ENCODE results near the gene PRKD2. TPM values are rescaled to one million over a fixed set of nuclear protein-coding genes. Genes with fewer than 3 reads are reported as not detected.

The PRKD2 gene
- total and polyA plus RNA-seq, 2 of the 8 experiments (the other 6 are each of a cell fraction or from before 2014, with no cell fraction given) = 24.4 to 63.8 TPM

DNA sequence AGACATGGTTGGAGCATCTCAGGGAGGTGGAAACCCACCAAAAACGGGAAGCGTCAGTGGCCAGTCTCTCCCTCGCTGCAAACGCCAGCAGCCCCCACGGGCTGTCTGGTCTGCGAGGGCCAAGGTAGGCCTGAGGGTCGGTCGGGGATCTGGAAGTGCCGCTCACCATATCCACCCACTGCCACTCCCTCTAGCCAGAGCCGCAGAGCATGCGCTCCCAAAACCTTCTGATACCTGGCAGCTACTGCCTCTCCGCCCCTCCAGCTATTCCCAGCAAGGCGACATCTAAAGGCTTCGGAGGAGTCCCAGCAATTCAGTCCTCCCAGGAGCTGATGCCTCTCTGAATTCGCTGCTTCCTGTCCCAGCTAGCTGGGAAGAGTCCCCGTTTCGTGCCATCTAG, 24.5 kb upstream of the PRKD2 start:
- 89% methylated on average over 17 of the region's 17 CpGs; no CpG with 5 or more reads in 1 of the 2 experiments for WGBS, 2 experiments (ENCODE audit: extremely low coverage in 1 of 2, insufficient coverage in 1 of 2, insufficient read length in 1 of 2, insufficient replicate concordance in 2 of 2, low coverage in 1 of 2, low lambda C conversion rate in 2 of 2, missing lambda C conversion rate in 1 of 2)
- no peak overlapping the region for H4K5ac ChIP-seq (ENCODE audit: insufficient read length, low read depth, low read length)
- no peak overlapping the region for H3K18ac ChIP-seq (ENCODE audit: extremely low read depth, low read length)
- H3K56ac ChIP-seq (replicated peaks; ENCODE audit: insufficient read length, low read depth, low read length) = no peak overlapping the region
- no peak overlapping the region for H3K27ac ChIP-seq (ENCODE audit: low read depth, low read length)
- H3K79me1 ChIP-seq (ENCODE audit: low read depth, low read length) = peaks cover 18% of the 10 kb centered on the region; the same call in 1 of the 2 replicates
- peaks cover 0 to 14% (median 4%) of the 10 kb centered on the region in 4 experiments; a peak in 5 of 7 replicates for H3K4me1 ChIP-seq (replicated peaks in 1 of 4; ENCODE audit: control insufficient read depth in 3 of 4, insufficient read depth in 4 of 4, low read length in 3 of 4)
- POLR2A ChIA-PET (ENCODE audit: partially characterized antibody) = interaction anchor here (0.6 to 4.2 kb wide), 10 partner anchors 12 to 302 kb away, joined by 3 to 26 read pairs (median 4); partner anchors contain the start of genes PRKD2 and SLC1A5
- no peak overlapping the region for H3K4me2 ChIP-seq (ENCODE audit: insufficient read depth in 1 of 2, low read depth in 2 of 2, low read length in 2 of 2)
- no peaks in the 10 kb centered on the region for H3K27me3 ChIP-seq (replicated peaks in 1 of 4; ENCODE audit: control insufficient read depth in 3 of 4, extremely low read depth in 1 of 4, insufficient read depth in 3 of 4, low read length in 3 of 4)
- FAIRE-seq = no peak
- H3K79me2 ChIP-seq (ENCODE audit: control insufficient read depth in 1 of 2, insufficient read depth in 2 of 2, low read length in 2 of 2) = peaks cover 46 to 88% of the 10 kb centered on the region in 2 experiments
- no peak overlapping the region for H2AK5ac ChIP-seq (ENCODE audit: low read depth, low read length)
- DNase-seq (ENCODE audit: low read depth in 1 of 2, low spot score in 2 of 2) = no peak
- no peak overlapping the region for H3K4me3 ChIP-seq (ENCODE audit: extremely low read depth in 1 of 4, insufficient read depth in 2 of 4, low read depth in 3 of 4, low read length in 4 of 4)
- H2AFZ ChIP-seq (ENCODE audit: low read length) = no peak overlapping the region
- H2BK20ac ChIP-seq (ENCODE audit: low read length) = no peak overlapping the region
- no peak overlapping the region for H2BK120ac ChIP-seq (replicated peaks; ENCODE audit: low read depth, low read length)
- H3K23ac ChIP-seq (ENCODE audit: insufficient read length) = no peak overlapping the region
- H2BK15ac ChIP-seq (ENCODE audit: low read length) = no peak overlapping the region
- H3K23me2 ChIP-seq (ENCODE audit: low read depth, low read length) = peaks cover 8% of the 10 kb centered on the region
- peaks cover 51 to 55% of the 10 kb centered on the region in 2 experiments for H4K20me1 ChIP-seq (replicated peaks in 1 of 2; ENCODE audit: control insufficient read depth in 1 of 2, insufficient read depth in 2 of 2, low read length in 2 of 2)
- no peak for TF ChIP-seq POLR2A (IDR thresholded peaks at IDR 0.05; ENCODE audit: control extremely low read depth in 1 of 2, low read depth in 2 of 2, low read length in 2 of 2)
- TF ChIP-seq BCL11A (IDR thresholded peaks at IDR 0.05; ENCODE audit: low read depth in 2 of 2, low read length in 2 of 2) = no peak
- no peak for TF ChIP-seq ASH2L (IDR thresholded peaks at IDR 0.05; ENCODE audit: low read length)
- TF ChIP-seq GTF2F1 (IDR thresholded peaks at IDR 0.05; ENCODE audit: borderline replicate concordance, low read depth, low read length) = no peak
- no peak for TF ChIP-seq MAFK (IDR thresholded peaks at IDR 0.05; ENCODE audit: low read depth, low read length)
- TF ChIP-seq, protein P1, sequence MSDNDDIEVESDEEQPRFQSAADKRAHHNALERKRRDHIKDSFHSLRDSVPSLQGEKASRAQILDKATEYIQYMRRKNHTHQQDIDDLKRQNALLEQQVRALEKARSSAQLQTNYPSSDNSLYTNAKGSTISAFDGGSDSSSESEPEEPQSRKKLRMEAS (IDR thresholded peaks at IDR 0.05) = no peak
- no peak for TF ChIP-seq ZNF274 (IDR thresholded peaks at IDR 0.05; ENCODE audit: borderline replicate concordance, extremely low read depth, low read length)
- no peak for TF ChIP-seq SIX5 (IDR thresholded peaks at IDR 0.05; ENCODE audit: low read depth, low read length)
- TF ChIP-seq BRCA1 (IDR thresholded peaks at IDR 0.05; ENCODE audit: low read depth, low read length) = no peak
- no peak for TF ChIP-seq SAP30 (IDR thresholded peaks at IDR 0.05; ENCODE audit: insufficient read depth, insufficient replicate concordance, low read length)
- no peak for TF ChIP-seq RFX5 (IDR thresholded peaks at IDR 0.05; ENCODE audit: borderline replicate concordance, low read depth, low read length)
- TF ChIP-seq EZH2 (IDR thresholded peaks at IDR 0.05; ENCODE audit: low read depth, low read length, severe bottlenecking) = no peak
- TF ChIP-seq TEAD4 (IDR thresholded peaks at IDR 0.05; ENCODE audit: low read depth, low read length) = no peak
- no peak overlapping the region for H3K4ac ChIP-seq (replicated peaks; ENCODE audit: insufficient read length, low read depth, low read length)
- CTCF ChIA-PET (ENCODE audit: partially characterized antibody) = interaction anchor here (0.8 to 4.6 kb wide), 14 partner anchors 10 to 127 kb away, joined by 3 to 48 read pairs (median 6); no protein-coding TSS in a partner anchor
- no peak overlapping the region for H2BK12ac ChIP-seq (ENCODE audit: low read depth, low read length)
- no peaks in the 10 kb centered on the region for H3K9me3 ChIP-seq (ENCODE audit: insufficient read depth in 2 of 2, low read depth in 1 of 2, low read length in 1 of 2)
- H3K14ac ChIP-seq (ENCODE audit: insufficient read length) = no peak overlapping the region
- H3K9ac ChIP-seq (replicated peaks in 1 of 4; ENCODE audit: extremely low read depth in 1 of 4, low read depth in 3 of 4, low read length in 3 of 4) = 0 out of 7 replicates have a peak overlapping the region, but pooled peaks of 1 of the 4 experiments have one; percentile 7
- H3K36me3 ChIP-seq (ENCODE audit: control insufficient read depth in 2 of 4, insufficient read depth in 4 of 4, low read length in 3 of 4) = peaks cover 5 to 23% (median 17%) of the 10 kb centered on the region in 4 experiments; a peak in 6 of 8 replicates
- no peak overlapping the region; the same call in 1 of the 2 replicates for H2BK5ac ChIP-seq (ENCODE audit: low read depth, low read length)
- H4K8ac ChIP-seq (ENCODE audit: extremely low read depth, insufficient read depth, low read length) = peak overlapping the region; percentile 18
- no peak overlapping the region for H4K91ac ChIP-seq (replicated peaks; ENCODE audit: insufficient read length, low read length)

Measured in H1 (cell line).